Stomach (tissue), 9 donors: Measurements from ENCODE around the gene CISD2. TPM values are rescaled to one million over a fixed set of nuclear protein-coding genes. Genes with fewer than 3 reads are reported as not detected.

Source experiments
- DNase-seq, 2 donors: peaks; one replicate each; pipeline versions ENCODE4 v3.0.0 to v3.0.0-alpha.2; 2013 to 2019
- H3K27ac ChIP-seq, 5 donors: fragments of 200-600 bp in 4 of 5; sonication (generic) in 4 of 5; one replicate each; pipeline ENCODE4 v1.5.1; 2013 to 2019; ENCODE audit warnings: mild to moderate bottlenecking in 1 of 5, moderate library complexity in 1 of 5
- H3K27me3 ChIP-seq, 3 donors: fragments of 200-600 bp; sonication (generic); one replicate each; pipeline ENCODE4 v1.5.1; 2017 to 2019; ENCODE audit warnings: mixed run types in 1 of 3
- H3K36me3 ChIP-seq, 4 donors: fragments of 200-600 bp; sonication (generic); 1 replicate in 3 of 4; 2 replicates in 1 of 4; pipeline ENCODE4 v1.5.1; 2016 to 2019
- H3K4me1 ChIP-seq, 4 donors: fragments of 200-600 bp; sonication (generic); one replicate each; pipeline ENCODE4 v1.5.1; 2016 to 2019
- H3K4me3 ChIP-seq, 4 donors: fragments of 200-600 bp; sonication (generic) in 3 of 4; one replicate each; pipeline ENCODE4 v1.5.1; 2016 to 2019; ENCODE audit warnings: mild to moderate bottlenecking in 1 of 4
- H3K9me3 ChIP-seq, 4 donors: fragments of 200-600 bp; sonication (generic); one replicate each; pipeline ENCODE4 v1.5.1; 2016 to 2019
- CTCF ChIP-seq, 7 experiments: fragments of 450-650 bp in 4 of 7; fragments of 200-600 bp in 3 of 7; sonication (generic) in 3 of 7; IDR thresholded peaks; one replicate each; pipeline ENCODE4 v1.5.1; 2016 to 2019; ENCODE audit warnings: antibody characterized with exemption in 7 of 7, control low read depth in 2 of 7, mild to moderate bottlenecking in 1 of 7
- EP300 ChIP-seq: sonication (generic); formaldehyde crosslinking; IDR thresholded peaks from one replicate; pipeline ENCODE4 v1.6.1; 2017; ENCODE audit warnings: antibody characterized with exemption
- POLR2A ChIP-seq, 4 donors: fragments of 450-650 bp; IDR thresholded peaks; one replicate each; pipeline ENCODE4 v1.6.1; 2016; ENCODE audit warnings: antibody characterized with exemption in 4 of 4, control low read depth in 2 of 4, mild to moderate bottlenecking in 1 of 4, moderate library complexity in 1 of 4
- POLR2AphosphoS5 ChIP-seq, 3 donors: sonication (generic); formaldehyde crosslinking; IDR thresholded peaks; one replicate each; pipeline ENCODE4 v1.6.1; 2016; ENCODE audit warnings: antibody characterized with exemption in 3 of 3
- WGBS, 5 donors: extraction: QIAGEN DNeasy Blood & Tissue Kit in 3 of 5; methylation state at CpG; one replicate each; pipeline versions ENCODE4 v1.1.5 to v1.1.7; 2013 to 2018; 5-methylcytosine and 5-hydroxymethylcytosine counted together
- intact Hi-C: fragments of 100-400 bp; cut with DNase I; formaldehyde crosslinking; loops from one replicate; pipeline ENCODE4 v1.15.1; 2023; ENCODE audit warnings: low total_unique reads
- polyA plus RNA-seq, 3 donors: library from polyadenylated mRNA; stranded (reverse); fragments of 200-250 nt; gene quantifications; one replicate each; pipeline ENCODE4 v1.2.3, GENCODE V29; 2013
- total RNA-seq, 5 donors: library from RNA; depleted of rRNA; stranded (reverse); fragments of >200 nt; gene quantifications; one replicate each; pipeline versions ENCODE4 v1.1.0 to v1.2.3, GENCODE V29; 2014 to 2016
- donor health status: healthy with polysubstance abuse.
- donor health status: Bipolar disorder and iron deficiency.
- donor health status: healthy.

CISD2 gene
- total and polyA plus RNA-seq, 8 donors, result 1.3 to 25.5 (median 14.1) TPM; not detected in 1

- TF ChIP-seq CTCF (IDR thresholded peaks at IDR 0.05) (no peak), POLR2AphosphoS5 (IDR thresholded peaks at IDR 0.05) (no peak)
- no peak for DNase-seq
- no peak overlapping the region for H3K27ac ChIP-seq
- H3K36me3 ChIP-seq, result no peaks in the 10 kb centered on the region
- no peaks in the 10 kb centered on the region for H3K4me1 ChIP-seq
- no peaks in the 10 kb centered on the region for H3K27me3 ChIP-seq
- WGBS, 5 donors, result 93 to 98% (median 94%) methylated on average over 2 of the region's 2 CpGs
- no peaks in the 10 kb centered on the region for H3K9me3 ChIP-seq
- intact Hi-C loops, result no loop called here
- no peak overlapping the region for H3K4me3 ChIP-seq
Observed at GRCh38 chr4:102850370-102850769, 18.4 kb upstream of the CISD2 start.

- TF ChIP-seq POLR2A (IDR thresholded peaks at IDR 0.05) (no peak), POLR2AphosphoS5 (IDR thresholded peaks at IDR 0.05) (no peak), EP300 (no peak)
- 93 to 98% (median 96%) methylated on average over 2 of the region's 2 CpGs for WGBS, 5 donors
Observed at GRCh38 chr4:102858828-102859464, 9.8 kb upstream of the CISD2 start.

GRCh38 chr4:102860611-102861324, 8.0 kb upstream of the CISD2 start:
- Histone ChIP-seq H3K9me3 (peaks cover 0 to 18% (median 11%) of the 10 kb centered on the region in 4 donors), H3K4me1 (no peaks in the 10 kb centered on the region), H3K4me3 (no peak overlapping the region), H3K36me3 (no peaks in the 10 kb centered on the region), H3K27ac (no peak overlapping the region), H3K27me3 (no peaks in the 10 kb centered on the region)
- intact Hi-C loops, result no loop called here
- WGBS, 5 donors, result 86 to 100% (median 91%) methylated on average over 2 of the region's 2 CpGs
- peak in 1 of 2 donors; percentile 8 for DNase-seq
- no peak for TF ChIP-seq POLR2A (IDR thresholded peaks at IDR 0.05)
- no peak for TF ChIP-seq POLR2AphosphoS5 (IDR thresholded peaks at IDR 0.05)
- TF ChIP-seq EP300, result no peak
- TF ChIP-seq CTCF (IDR thresholded peaks at IDR 0.05), result no peak

More at GRCh38 chr4:102858828-102859464, 9.8 kb upstream of the CISD2 start:
- Histone ChIP-seq H3K4me1 (no peaks in the 10 kb centered on the region), H3K27me3 (no peaks in the 10 kb centered on the region), H3K27ac (no peak overlapping the region), H3K9me3 (peaks cover 0 to 18% (median 11%) of the 10 kb centered on the region in 4 donors), H3K4me3 (no peak overlapping the region), H3K36me3 (no peaks in the 10 kb centered on the region)
- DNase-seq, result no peak
- intact Hi-C loops, result no loop called here

- H3K9me3 ChIP-seq, result peaks cover 0 to 18% (median 11%) of the 10 kb centered on the region in 4 donors
- WGBS, 5 donors, result 87 to 94% (median 88%) methylated on average over 1 of the region's 1 CpG
- intact Hi-C loops, result no loop called here
- no peaks in the 10 kb centered on the region for H3K36me3 ChIP-seq
- no peak for TF ChIP-seq EP300
- TF ChIP-seq POLR2AphosphoS5 (IDR thresholded peaks at IDR 0.05), result no peak
- no peak for TF ChIP-seq CTCF (IDR thresholded peaks at IDR 0.05)
- TF ChIP-seq POLR2A (IDR thresholded peaks at IDR 0.05), result no peak
- DNase-seq, result no peak
- no peak overlapping the region for H3K4me3 ChIP-seq
- H3K27me3 ChIP-seq, result no peaks in the 10 kb centered on the region
- peaks cover 0 to 4% (median 0%) of the 10 kb centered on the region in 4 donors for H3K4me1 ChIP-seq
- no peak overlapping the region for H3K27ac ChIP-seq
Observed at GRCh38 chr4:102862016-102862415, 6.8 kb upstream of the CISD2 start.
